ENCODE data around the gene SUPT20H. TPM values are rescaled to one million over a fixed set of nuclear protein-coding genes. Genes with fewer than 3 reads are reported as not detected.

SUPT20H gene
- total and polyA plus RNA-seq, 2 donors (not counting 1 experiment from before 2014, with no cell fraction given), result 43.8 to 93.7 TPM

- Histone ChIP-seq H4K20me1 (ENCODE audit: control insufficient read depth, insufficient read depth, low read length, poor library complexity, severe bottlenecking) (no peaks in the 10 kb centered on the region), H2AFZ (ENCODE audit: insufficient read depth, low read depth, low read length, poor library complexity, severe bottlenecking) (no peak overlapping the region), H3K27me3 (replicated peaks in 1 of 4; ENCODE audit: control extremely low read depth in 1 of 4, control insufficient read depth in 3 of 4, insufficient read depth in 4 of 4, low read length in 3 of 4) (peaks cover 0 to 4% (median 0%) of the 10 kb centered on the region in 4 experiments), H3K36me3 (replicated peaks in 1 of 2; ENCODE audit: control extremely low read depth in 1 of 2, control insufficient read depth in 1 of 2, extremely low read depth in 1 of 2, insufficient read depth in 2 of 2, low read length in 1 of 2) (no peaks in the 10 kb centered on the region), H3K4me1 (ENCODE audit: control insufficient read depth in 2 of 2, insufficient read depth in 2 of 2, low read length in 2 of 2) (no peaks in the 10 kb centered on the region), H3K27ac (ENCODE audit: low read length in 2 of 2) (no peak overlapping the region), H3K4me3 (ENCODE audit: control extremely low read depth in 1 of 5, extremely low read depth in 1 of 5, insufficient read depth in 1 of 5, low read depth in 2 of 5, low read length in 4 of 5) (no peak overlapping the region), H3K9me3 (ENCODE audit: control extremely low read depth in 1 of 3, control insufficient read depth in 2 of 3, insufficient read depth in 1 of 3, low read length in 2 of 3) (peaks cover 0 to 1% (median 0%) of the 10 kb centered on the region in 3 donors), H3K4me2 (replicated peaks; ENCODE audit: low read depth, low read length, poor library complexity, severe bottlenecking) (no peak overlapping the region), H3K79me2 (ENCODE audit: control insufficient read depth, insufficient read depth, low read length) (no peaks in the 10 kb centered on the region), H3K9ac (ENCODE audit: low read length) (no peak overlapping the region)
- Mint-ChIP-seq H3K4me1 (peaks cover 2% of the 10 kb centered on the region), H3K9me3 (ENCODE audit: insufficient read depth) (no peaks in the 10 kb centered on the region), H3K27ac (no peak overlapping the region), H3K4me3 (no peak overlapping the region), H3K27me3 (peaks cover 6% of the 10 kb centered on the region)
- TF ChIP-seq CTCF (IDR thresholded peaks at IDR 0.05) (no peak), EZH2 (IDR thresholded peaks at IDR 0.05; ENCODE audit: borderline replicate concordance, insufficient read depth, low read depth, low read length, poor library complexity, severe bottlenecking) (no peak)
- no peak for DNase-seq
- no CpG with 5 or more reads among the region's 2 CpGs for WGBS (ENCODE audit: insufficient coverage)
- intact Hi-C loops (cut with micrococcal nuclease), result no loop called here
- CTCF ChIA-PET, result interaction anchor here (2.2 kb wide), 1 partner anchor 648 kb away, joined by 9 read pairs; no protein-coding TSS in a partner anchor
- no peak for ATAC-seq (ENCODE audit: low read depth)
- POLR2A ChIA-PET, result no interaction called here
Measured at GRCh38 chr13:37067874-37068273, 8.4 kb upstream of the SUPT20H start.

GRCh38 chr13:37065890-37066526, 6.5 kb upstream of the SUPT20H start:
- intact Hi-C loops (cut with micrococcal nuclease), result no loop called here
- CTCF ChIA-PET, result no interaction called here

More at GRCh38 chr13:37065890-37066526, 6.5 kb upstream of the SUPT20H start:
- peaks cover 0 to 4% (median 0%) of the 10 kb centered on the region in 4 experiments for H3K27me3 ChIP-seq (replicated peaks in 1 of 4; ENCODE audit: control extremely low read depth in 1 of 4, control insufficient read depth in 3 of 4, insufficient read depth in 4 of 4, low read length in 3 of 4)
- TF ChIP-seq CTCF (IDR thresholded peaks at IDR 0.05) (no peak), EZH2 (IDR thresholded peaks at IDR 0.05; ENCODE audit: borderline replicate concordance, insufficient read depth, low read depth, low read length, poor library complexity, severe bottlenecking) (no peak)
- no peaks in the 10 kb centered on the region for H3K9me3 Mint-ChIP-seq (ENCODE audit: insufficient read depth)
- H3K4me1 ChIP-seq (ENCODE audit: control insufficient read depth in 2 of 2, insufficient read depth in 2 of 2, low read length in 2 of 2), result no peaks in the 10 kb centered on the region
- no peak overlapping the region for H3K4me3 ChIP-seq (ENCODE audit: control extremely low read depth in 1 of 5, extremely low read depth in 1 of 5, insufficient read depth in 1 of 5, low read depth in 2 of 5, low read length in 4 of 5)
- ATAC-seq (ENCODE audit: low read depth) (no peak), DNase-seq (no peak)
- no peaks in the 10 kb centered on the region for H3K36me3 ChIP-seq (replicated peaks in 1 of 2; ENCODE audit: control extremely low read depth in 1 of 2, control insufficient read depth in 1 of 2, extremely low read depth in 1 of 2, insufficient read depth in 2 of 2, low read length in 1 of 2)
- H2AFZ ChIP-seq (ENCODE audit: insufficient read depth, low read depth, low read length, poor library complexity, severe bottlenecking), result no peak overlapping the region
- POLR2A ChIA-PET, result no interaction called here
- no peak overlapping the region for H3K4me3 Mint-ChIP-seq
- no peaks in the 10 kb centered on the region for H3K27me3 Mint-ChIP-seq
- H3K9ac ChIP-seq (ENCODE audit: low read length), result no peak overlapping the region
- H3K27ac Mint-ChIP-seq, result no peak overlapping the region
- H3K4me1 Mint-ChIP-seq, result peaks cover 2% of the 10 kb centered on the region
- peaks cover 0 to 1% (median 0%) of the 10 kb centered on the region in 3 donors for H3K9me3 ChIP-seq (ENCODE audit: control extremely low read depth in 1 of 3, control insufficient read depth in 2 of 3, insufficient read depth in 1 of 3, low read length in 2 of 3)
- no peaks in the 10 kb centered on the region for H3K79me2 ChIP-seq (ENCODE audit: control insufficient read depth, insufficient read depth, low read length)
- H3K27ac ChIP-seq (ENCODE audit: low read length in 2 of 2), result no peak overlapping the region
- no peaks in the 10 kb centered on the region for H4K20me1 ChIP-seq (ENCODE audit: control insufficient read depth, insufficient read depth, low read length, poor library complexity, severe bottlenecking)
- no peak overlapping the region for H3K4me2 ChIP-seq (replicated peaks; ENCODE audit: low read depth, low read length, poor library complexity, severe bottlenecking)
- WGBS (ENCODE audit: insufficient coverage), result 100% methylated on average over 3 of the region's 6 CpGs

All from B cell (primary cell).